ENCODE results near the gene C19orf38.
"Not testable (repeated sequence)": the region's sequence is repeated elsewhere in the genome, so short reads cannot be mapped to it uniquely, and the experiment has no call there.

C19orf38 gene

DNA sequence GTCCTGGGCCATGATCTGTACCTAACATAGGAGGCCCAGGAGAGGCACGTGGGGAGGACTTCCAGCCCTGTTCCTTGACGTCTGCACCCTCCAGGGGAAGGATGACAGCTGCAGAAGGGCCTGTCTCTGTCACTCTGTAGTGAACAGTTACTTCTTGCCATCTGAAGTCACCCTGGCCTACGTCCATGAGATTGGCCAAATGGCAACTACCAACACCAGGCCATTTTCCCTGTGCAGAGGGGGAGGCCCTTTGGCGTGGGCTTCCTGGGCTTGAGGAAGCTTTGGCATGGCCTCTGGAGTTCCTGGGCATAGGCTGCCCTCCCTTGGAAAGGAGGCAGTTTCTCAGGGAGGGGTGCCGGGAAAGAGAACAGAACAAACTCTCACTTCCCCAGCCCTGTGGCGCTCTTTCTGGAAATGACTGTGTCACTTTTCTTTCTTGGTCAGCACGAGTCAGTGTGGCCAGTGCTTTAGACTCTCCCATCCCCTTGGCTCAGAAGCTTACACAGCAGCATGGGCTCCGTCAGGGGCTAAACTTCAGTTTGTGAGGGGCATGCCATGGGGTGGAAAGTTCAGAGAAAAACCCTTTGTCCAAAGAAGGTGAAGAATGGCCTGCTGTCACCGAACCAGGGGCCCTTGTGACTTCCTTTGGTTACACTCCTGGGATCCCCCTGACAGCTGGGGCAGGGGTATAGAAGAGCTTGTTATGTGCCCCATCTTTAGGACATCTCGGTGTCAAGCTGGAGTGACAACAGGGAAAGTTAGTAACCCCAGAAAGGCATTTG lies 28.4 kb downstream of the C19orf38 start:
- Histone ChIP-seq H3K4me1 (ENCODE audit: insufficient read depth, low read length) (peaks cover 25% of the 10 kb centered on the region), H3K4me3 (ENCODE audit: low read depth in 1 of 2, low read length in 2 of 2) (no peak overlapping the region), H3K27ac (ENCODE audit: low read length) (no peak overlapping the region; the same call in 1 of the 2 replicates), H3K9me3 (ENCODE audit: insufficient read depth, low read length, severe bottlenecking) (no peaks in the 10 kb centered on the region), H3K4me2 (ENCODE audit: insufficient read depth, low read length) (peak overlapping the region; percentile 7; the same call in 1 of the 2 replicates), H3K27me3 (ENCODE audit: insufficient read depth, low read length, poor library complexity) (no peaks in the 10 kb centered on the region), H2AFZ (ENCODE audit: low read depth, low read length) (no peak overlapping the region), H3K36me3 (ENCODE audit: insufficient read depth, low read length) (peaks cover 19% of the 10 kb centered on the region), H4K20me1 (ENCODE audit: insufficient read depth, low read length) (peaks cover 48% of the 10 kb centered on the region), H3K9ac (ENCODE audit: low read depth, low read length) (no peak overlapping the region), H3K79me2 (ENCODE audit: insufficient read depth, low read length) (peaks cover 96% of the 10 kb centered on the region)
- DNase-seq = no peak
- ATAC-seq (ENCODE audit: insufficient read depth, low read depth) = no peak
- no peak for TF ChIP-seq EZH2 (IDR thresholded peaks at IDR 0.05; ENCODE audit: borderline replicate concordance, low read depth, low read length, severe bottlenecking)
- TF ChIP-seq, protein P1, sequence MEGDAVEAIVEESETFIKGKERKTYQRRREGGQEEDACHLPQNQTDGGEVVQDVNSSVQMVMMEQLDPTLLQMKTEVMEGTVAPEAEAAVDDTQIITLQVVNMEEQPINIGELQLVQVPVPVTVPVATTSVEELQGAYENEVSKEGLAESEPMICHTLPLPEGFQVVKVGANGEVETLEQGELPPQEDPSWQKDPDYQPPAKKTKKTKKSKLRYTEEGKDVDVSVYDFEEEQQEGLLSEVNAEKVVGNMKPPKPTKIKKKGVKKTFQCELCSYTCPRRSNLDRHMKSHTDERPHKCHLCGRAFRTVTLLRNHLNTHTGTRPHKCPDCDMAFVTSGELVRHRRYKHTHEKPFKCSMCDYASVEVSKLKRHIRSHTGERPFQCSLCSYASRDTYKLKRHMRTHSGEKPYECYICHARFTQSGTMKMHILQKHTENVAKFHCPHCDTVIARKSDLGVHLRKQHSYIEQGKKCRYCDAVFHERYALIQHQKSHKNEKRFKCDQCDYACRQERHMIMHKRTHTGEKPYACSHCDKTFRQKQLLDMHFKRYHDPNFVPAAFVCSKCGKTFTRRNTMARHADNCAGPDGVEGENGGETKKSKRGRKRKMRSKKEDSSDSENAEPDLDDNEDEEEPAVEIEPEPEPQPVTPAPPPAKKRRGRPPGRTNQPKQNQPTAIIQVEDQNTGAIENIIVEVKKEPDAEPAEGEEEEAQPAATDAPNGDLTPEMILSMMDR (IDR thresholded peaks at IDR 0.05; ENCODE audit: borderline replicate concordance, extremely low read depth, low read length, poor library complexity, severe bottlenecking) = no peak

DNA sequence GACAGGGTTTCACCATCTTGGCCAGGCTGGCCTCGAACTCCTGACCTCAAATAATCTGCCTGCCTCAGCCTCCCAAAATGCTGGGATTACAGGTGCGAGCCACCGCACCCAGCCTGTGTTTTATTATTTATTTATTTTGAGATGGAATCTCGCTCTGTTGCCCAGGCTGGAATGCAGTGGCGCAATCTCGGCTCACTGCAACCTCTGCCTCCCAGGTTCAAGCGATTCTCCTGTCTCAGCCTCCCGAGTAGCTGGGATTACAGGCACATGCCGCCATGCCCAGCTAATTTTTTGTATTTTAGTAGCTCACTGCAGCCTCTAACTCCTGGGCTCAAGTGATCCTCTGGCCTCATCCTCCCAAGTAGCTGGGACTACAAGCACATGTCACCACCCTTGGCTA lies 29.4 kb downstream of the C19orf38 start:
- Histone ChIP-seq H3K4me1 (ENCODE audit: insufficient read depth, low read length) (peaks cover 21% of the 10 kb centered on the region), H3K36me3 (ENCODE audit: insufficient read depth, low read length) (peaks cover 20% of the 10 kb centered on the region), H4K20me1 (ENCODE audit: insufficient read depth, low read length) (peaks cover 53% of the 10 kb centered on the region), H3K79me2 (ENCODE audit: insufficient read depth, low read length) (peaks cover 96% of the 10 kb centered on the region)
- not testable (repeated sequence) for ATAC-seq (ENCODE audit: insufficient read depth, low read depth); H3K4me3 ChIP-seq (ENCODE audit: low read depth in 1 of 2, low read length in 2 of 2); H2AFZ ChIP-seq (ENCODE audit: low read depth, low read length); H3K9ac ChIP-seq (ENCODE audit: low read depth, low read length); H3K27ac ChIP-seq (ENCODE audit: low read length); H3K4me2 ChIP-seq (ENCODE audit: insufficient read depth, low read length); H3K9me3 ChIP-seq (ENCODE audit: insufficient read depth, low read length, severe bottlenecking); H3K27me3 ChIP-seq (ENCODE audit: insufficient read depth, low read length, poor library complexity); DNase-seq

DNA sequence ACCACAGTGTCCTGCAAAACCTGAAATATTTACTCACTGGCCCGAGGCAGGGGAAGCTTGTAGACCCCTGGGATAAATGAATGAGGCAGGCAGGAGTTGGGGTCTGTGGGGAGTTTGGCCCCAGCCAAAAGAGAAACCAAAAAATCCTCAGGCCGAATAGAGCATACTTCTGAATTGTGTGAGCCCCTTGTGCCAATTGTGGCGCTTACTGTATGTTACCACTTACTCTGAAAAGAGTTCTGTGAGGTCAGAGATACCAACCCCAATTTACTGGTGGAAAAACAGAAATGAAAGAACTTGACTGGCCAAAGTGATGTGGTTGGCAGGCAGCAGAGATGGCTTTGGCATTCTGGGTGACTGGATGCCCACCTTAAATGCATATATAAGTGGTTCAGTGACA lies 30.0 kb downstream of the C19orf38 start:
- H3K4me2 ChIP-seq (ENCODE audit: insufficient read depth, low read length) = no peak overlapping the region
- H3K4me3 ChIP-seq (ENCODE audit: low read depth in 1 of 2, low read length in 2 of 2) = no peak overlapping the region
- ATAC-seq (ENCODE audit: insufficient read depth, low read depth) (no peak), DNase-seq (no peak)
- peaks cover 20% of the 10 kb centered on the region for H3K36me3 ChIP-seq (ENCODE audit: insufficient read depth, low read length)
- H4K20me1 ChIP-seq (ENCODE audit: insufficient read depth, low read length) = peaks cover 55% of the 10 kb centered on the region
- H3K27ac ChIP-seq (ENCODE audit: low read length) = no peak overlapping the region
- H3K9me3 ChIP-seq (ENCODE audit: insufficient read depth, low read length, severe bottlenecking) = no peaks in the 10 kb centered on the region
- H2AFZ ChIP-seq (ENCODE audit: low read depth, low read length) = no peak overlapping the region
- peaks cover 96% of the 10 kb centered on the region for H3K79me2 ChIP-seq (ENCODE audit: insufficient read depth, low read length)
- H3K27me3 ChIP-seq (ENCODE audit: insufficient read depth, low read length, poor library complexity) = no peaks in the 10 kb centered on the region
- H3K9ac ChIP-seq (ENCODE audit: low read depth, low read length) = no peak overlapping the region
- H3K4me1 ChIP-seq (ENCODE audit: insufficient read depth, low read length) = peaks cover 14% of the 10 kb centered on the region
- no peak for TF ChIP-seq EZH2 (IDR thresholded peaks at IDR 0.05; ENCODE audit: borderline replicate concordance, low read depth, low read length, severe bottlenecking)
- TF ChIP-seq, protein P1 (IDR thresholded peaks at IDR 0.05; ENCODE audit: borderline replicate concordance, extremely low read depth, low read length, poor library complexity, severe bottlenecking) = no peak

DNA sequence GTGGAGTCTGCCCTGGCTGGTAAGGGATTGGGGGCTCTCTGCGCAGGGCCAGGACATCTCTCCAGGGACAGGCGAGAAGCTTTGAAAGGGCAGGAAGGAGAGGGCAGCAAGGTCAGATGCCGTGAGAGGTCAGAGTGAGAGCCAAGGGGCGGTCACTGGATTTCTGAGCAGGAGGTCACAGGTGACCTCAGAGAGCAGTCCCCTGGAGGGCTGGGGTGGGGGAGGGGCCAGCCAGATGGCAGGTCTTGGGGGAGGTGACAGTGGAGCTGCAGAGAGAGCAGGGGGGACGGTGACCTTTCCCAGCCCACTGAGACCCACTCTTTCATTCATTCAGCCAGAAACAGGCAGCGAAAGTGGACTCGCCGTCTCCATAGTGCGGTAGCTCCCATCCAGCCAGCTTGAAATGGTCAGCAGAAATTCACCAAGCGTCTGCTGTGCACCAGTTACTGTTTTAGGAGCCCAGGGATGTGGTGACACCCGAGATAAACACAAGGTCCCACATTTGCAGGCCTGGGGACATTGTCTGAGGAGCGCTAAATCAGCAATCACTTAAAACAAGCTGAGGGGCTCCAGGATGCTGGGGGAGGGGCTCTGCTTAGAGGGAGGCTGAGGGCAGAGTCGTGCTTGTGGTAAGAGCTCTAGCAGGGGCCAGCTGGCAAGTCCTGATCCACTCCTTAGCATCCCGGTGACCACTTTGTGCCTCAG lies 33.3 kb downstream of the C19orf38 start:
- no peaks in the 10 kb centered on the region for H3K9me3 ChIP-seq (ENCODE audit: insufficient read depth, low read length, severe bottlenecking)
- TF ChIP-seq, protein P1 (IDR thresholded peaks at IDR 0.05; ENCODE audit: borderline replicate concordance, extremely low read depth, low read length, poor library complexity, severe bottlenecking) = no peak
- no peak for TF ChIP-seq EZH2 (IDR thresholded peaks at IDR 0.05; ENCODE audit: borderline replicate concordance, low read depth, low read length, severe bottlenecking)
- H3K36me3 ChIP-seq (ENCODE audit: insufficient read depth, low read length) = peaks cover 16% of the 10 kb centered on the region
- no peak overlapping the region for H3K9ac ChIP-seq (ENCODE audit: low read depth, low read length)
- H2AFZ ChIP-seq (ENCODE audit: low read depth, low read length) = no peak overlapping the region
- no peak for DNase-seq
- no peak overlapping the region for H3K4me2 ChIP-seq (ENCODE audit: insufficient read depth, low read length)
- peaks cover 55% of the 10 kb centered on the region for H4K20me1 ChIP-seq (ENCODE audit: insufficient read depth, low read length)
- no peak for ATAC-seq (ENCODE audit: insufficient read depth, low read depth)
- H3K27me3 ChIP-seq (ENCODE audit: insufficient read depth, low read length, poor library complexity) = no peaks in the 10 kb centered on the region
- no peak overlapping the region for H3K4me3 ChIP-seq (ENCODE audit: low read depth in 1 of 2, low read length in 2 of 2)
- H3K4me1 ChIP-seq (ENCODE audit: insufficient read depth, low read length) = peaks cover 7% of the 10 kb centered on the region; the same call in 1 of the 2 replicates
- peaks cover 94% of the 10 kb centered on the region for H3K79me2 ChIP-seq (ENCODE audit: insufficient read depth, low read length)
- H3K27ac ChIP-seq (ENCODE audit: low read length) = no peak overlapping the region; the same call in 1 of the 2 replicates
